HepG2 (cell line): ENCODE measurements around the gene PAK1. TPM values are rescaled to one million over a fixed set of nuclear protein-coding genes. Genes with fewer than 3 reads are reported as not detected.

ENCODE experiments used
- ATAC-seq: fragments of 200-7000 bp; cut with Tn5 transposase; 3 replicates; pipeline ENCODE4 v1.9.1; 2020; ENCODE audit warnings: mild to moderate bottlenecking, moderate library complexity
- BruUV-seq: library from RNA; stranded (reverse); fragments of 400-500 nt; replicated peaks from 2 replicates; lab custom pipeline; 2021; lab: Mats Ljungman, UMichigan
- CTCF ChIA-PET: fragments of 300-600 bp; formaldehyde crosslinking; extraction: SDS; loops from one replicate; lab custom pipeline; 2021; ENCODE audit warnings: low total read pairs, inconsistent platforms, low intra/inter-chr PET ratio; lab: Yijun Ruan, JAX
- POLR2A ChIA-PET: fragments of 350-600 bp; sonication (Branson Sonifier 250); formaldehyde crosslinking; loops from one replicate; lab custom pipeline; 2020; ENCODE audit warnings: antibody characterized with exemption, inconsistent platforms; lab: Yijun Ruan, JAX
- DNase-seq: peaks from one replicate; pipeline ENCODE4 v3.0.0-alpha.2; 2015; ENCODE audit warnings: low spot score
- FAIRE-seq: peaks from 3 replicates; lab custom pipeline; 2011; peaks lifted over from hg19 to GRCh38; lab: Jason Lieb, UNC
- H2AFZ ChIP-seq: one replicate; pipeline ENCODE4 v1.6.1; 2011; ENCODE audit warnings: low read length, inconsistent platforms
- H3K27ac ChIP-seq: fragments of 300-600 bp; 3 replicates; pipeline ENCODE4 v1.8.0; 2011; ENCODE audit warnings: mixed run types, mild to moderate bottlenecking, mixed read lengths, low read length, inconsistent platforms; ENCODE audit not compliant: insufficient read depth; ENCODE audit errors: extremely low read length
- H3K27me3 ChIP-seq, 2 experiments: fragments of 200-600 bp in 1 of 2; 2 replicates in 1 of 2; 3 replicates in 1 of 2; pipeline versions ENCODE4 v1.6.0 to v1.8.0; 2011; ENCODE audit warnings: low read length in 2 of 2, mild to moderate bottlenecking in 2 of 2, moderate library complexity in 2 of 2, inconsistent platforms in 1 of 2; ENCODE audit not compliant: insufficient read depth in 2 of 2, control insufficient read depth in 1 of 2
- H3K36me3 ChIP-seq, 2 experiments: fragments of 200-600 bp in 1 of 2; replicated peaks in 1 of 2; 2 replicates in 1 of 2; 3 replicates in 1 of 2; pipeline versions ENCODE4 v1.5.1 to v1.8.0; 2011; ENCODE audit warnings: low read length in 2 of 2, inconsistent platforms in 1 of 2; ENCODE audit not compliant: insufficient read depth in 2 of 2, control insufficient read depth in 1 of 2
- H3K4me1 ChIP-seq: 2 replicates; pipeline ENCODE4 v1.5.1; 2012; ENCODE audit warnings: low read length, inconsistent platforms; ENCODE audit not compliant: insufficient read depth
- H3K4me2 ChIP-seq: 2 replicates; pipeline ENCODE4 v1.6.0; 2011; ENCODE audit warnings: low read depth, low read length, inconsistent platforms
- H3K4me3 ChIP-seq, 3 experiments: fragments of 200-600 bp in 1 of 3; sonication (generic), shearing (Covaris generic) in 1 of 3; replicated peaks in 1 of 3; 2 replicates each; pipeline ENCODE4 v1.5.1; 2011 to 2016; ENCODE audit warnings: low read length in 3 of 3, inconsistent platforms in 2 of 3, low read depth in 2 of 3, mild to moderate bottlenecking in 2 of 3, control low read depth in 1 of 3, mixed read lengths in 1 of 3; ENCODE audit not compliant: insufficient read depth in 1 of 3
- H3K79me2 ChIP-seq: one replicate; pipeline ENCODE4 v1.6.1; 2011; ENCODE audit warnings: low read length, inconsistent platforms; ENCODE audit not compliant: insufficient read depth
- H3K9ac ChIP-seq: 2 replicates; pipeline ENCODE4 v1.6.0; 2011; ENCODE audit warnings: mild to moderate bottlenecking, low read depth, low read length, inconsistent platforms; ENCODE audit not compliant: insufficient read depth
- H3K9me3 ChIP-seq: 2 replicates; pipeline ENCODE4 v1.5.1; 2012; ENCODE audit warnings: mild to moderate bottlenecking, low read length
- H4K20me1 ChIP-seq: 2 replicates; pipeline ENCODE4 v1.6.0; 2011; ENCODE audit warnings: inconsistent platforms, mild to moderate bottlenecking, low read length, moderate library complexity; ENCODE audit not compliant: insufficient read depth
- CENPBD1 ChIP-seq: sonication (generic); formaldehyde crosslinking; IDR thresholded peaks from 2 replicates; pipeline ENCODE4 v1.8.0; 2022; ENCODE audit warnings: missing genetic modification reagents, low read depth, mild to moderate bottlenecking, borderline replicate concordance
- FOXO1 ChIP-seq: sonication (generic); formaldehyde crosslinking; IDR thresholded peaks from 2 replicates; pipeline ENCODE4 v1.4.0; 2020; ENCODE audit warnings: missing genetic modification reagents
- FUBP1 ChIP-seq: sonication (generic); formaldehyde crosslinking; IDR thresholded peaks from 2 replicates; pipeline ENCODE4 v1.5.1; 2020; ENCODE audit warnings: missing genetic modification reagents, mild to moderate bottlenecking, borderline replicate concordance
- GPBP1L1 ChIP-seq: sonication (generic); formaldehyde crosslinking; IDR thresholded peaks from 2 replicates; pipeline ENCODE4 v1.5.0; 2020; ENCODE audit warnings: mild to moderate bottlenecking, missing genetic modification reagents
- KLF9 ChIP-seq: IDR thresholded peaks from 2 replicates; pipeline ENCODE4 v1.6.1; 2016; ENCODE audit warnings: low read depth
- MEF2D ChIP-seq: sonication (generic); formaldehyde crosslinking; IDR thresholded peaks from 2 replicates; pipeline ENCODE4 v1.5.1; 2020; ENCODE audit warnings: mild to moderate bottlenecking, missing genetic modification reagents
- MLX ChIP-seq: IDR thresholded peaks from 2 replicates; pipeline ENCODE4 v1.6.1; 2016
- MXD1 ChIP-seq: sonication (generic); formaldehyde crosslinking; IDR thresholded peaks from 2 replicates; pipeline ENCODE4 v1.4.0; 2020; ENCODE audit warnings: mild to moderate bottlenecking, missing genetic modification reagents
- NFE2 ChIP-seq: sonication (generic); formaldehyde crosslinking; IDR thresholded peaks from 2 replicates; pipeline ENCODE4 v1.4.0; 2020; ENCODE audit warnings: missing genetic modification reagents
- RXRB ChIP-seq: IDR thresholded peaks from 2 replicates; pipeline ENCODE4 v1.6.1; 2016; ENCODE audit warnings: borderline replicate concordance, missing genetic modification reagents, missing compliant biosample characterization
- SNAI1 ChIP-seq: sonication (generic); formaldehyde crosslinking; IDR thresholded peaks from 2 replicates; pipeline ENCODE4 v1.5.0; 2020; ENCODE audit warnings: mild to moderate bottlenecking, missing genetic modification reagents, borderline replicate concordance
- TIGD3 ChIP-seq: sonication (generic); formaldehyde crosslinking; IDR thresholded peaks from 2 replicates; pipeline ENCODE4 v1.5.1; 2020; ENCODE audit warnings: mild to moderate bottlenecking, missing genetic modification reagents, borderline replicate concordance
- ZKSCAN5 ChIP-seq: sonication (generic); formaldehyde crosslinking; IDR thresholded peaks from 2 replicates; pipeline ENCODE4 v1.5.1; 2020; ENCODE audit warnings: mild to moderate bottlenecking, missing genetic modification reagents
- ZNF761 ChIP-seq: sonication (generic); formaldehyde crosslinking; conservative IDR thresholded peaks from 2 replicates; pipeline ENCODE4 v1.4.0; 2020; ENCODE audit warnings: mild to moderate bottlenecking, missing genetic modification reagents
- WGBS: methylation state at CpG from one replicate; pipeline ENCODE4 v1.1.6; 2017; ENCODE audit warnings: low lambda C conversion rate; 5-methylcytosine and 5-hydroxymethylcytosine counted together
- in situ Hi-C: cut with HindIII; loops from 2 replicates; pipeline ENCODE4 v1.10.0; 2017; ENCODE audit warnings: low pct_unique_long_range_greater_than_20kb; ENCODE audit not compliant: extremely low pct_ligation_motif_present
- intact Hi-C: fragments of 100-400 bp; cut with micrococcal nuclease; formaldehyde crosslinking; loops from one replicate; pipeline ENCODE4 v1.10.0; 2022; ENCODE audit not compliant: unreplicated experiment
- polyA plus RNA-seq, 8 experiments: library from polyadenylated mRNA; depleted of rRNA in 3 of 8; stranded (reverse) in 7 of 8; unstranded in 1 of 8; fragments of >200 nt; fragmentation: Illumina TruSeq in 4 of 8; extraction: Trizol in 4 of 8; gene quantifications; 2 replicates each; pipeline versions ENCODE4 v1.2.1 to v1.2.3, GENCODE V29; 2011 to 2016; ENCODE audit warnings: low read depth in 4 of 8, missing spikeins in 1 of 8, mixed read lengths in 1 of 8; ENCODE audit not compliant: insufficient read depth in 1 of 8
- total RNA-seq, 5 experiments: library from RNA; depleted of rRNA; stranded (reverse); fragments of >200 nt; fragmentation: Illumina TruSeq; extraction: Trizol; gene quantifications; 2 replicates each; pipeline ENCODE4 v1.2.3, GENCODE V29; 2016; ENCODE audit warnings: low read depth in 1 of 5

Gene PAK1
- total and polyA plus RNA-seq, 2 of the 13 experiments (the other 11 are each of a cell fraction or from before 2014, with no cell fraction given): 1.5 to 4.3 TPM

- WGBS: 7% methylated on average over 2 of the region's 2 CpGs
- H3K9me3 ChIP-seq: no peaks in the 10 kb centered on the region
- no peaks in the 10 kb centered on the region for H3K79me2 ChIP-seq
- H3K4me2 ChIP-seq: no peak overlapping the region
- in situ Hi-C loops (no loop called here), intact Hi-C loops (no loop called here)
- H3K36me3 ChIP-seq: no peaks in the 10 kb centered on the region
- no peak overlapping the region for H2AFZ ChIP-seq
- H3K4me1 ChIP-seq: no peaks in the 10 kb centered on the region
- no peaks in the 10 kb centered on the region for H4K20me1 ChIP-seq
- H3K9ac ChIP-seq: no peak overlapping the region
- ChIA-PET CTCF (no interaction called here), POLR2A (no interaction called here)
- no peak overlapping the region for H3K4me3 ChIP-seq
- no peak overlapping the region for H3K27ac ChIP-seq
- FAIRE-seq (no peak), ATAC-seq (no peak), DNase-seq (no peak)
- BruUV-seq: no TSS peak
- no peaks in the 10 kb centered on the region for H3K27me3 ChIP-seq
- no peak for TF ChIP-seq MEF2D (CRISPR knock-in tag)
- TF ChIP-seq KLF9 (CRISPR knock-in tag): no peak
- TF ChIP-seq MXD1 (CRISPR knock-in tag): no peak
- no peak for TF ChIP-seq FUBP1 (CRISPR knock-in tag)
- TF ChIP-seq SNAI1 (CRISPR knock-in tag): no peak
- no peak for TF ChIP-seq CENPBD1 (CRISPR knock-in tag)
- TF ChIP-seq TIGD3 (CRISPR knock-in tag): no peak
- no peak for TF ChIP-seq MLX (CRISPR knock-in tag)
- TF ChIP-seq NFE2 (CRISPR knock-in tag): no peak
- no peak for TF ChIP-seq ZNF761 (CRISPR knock-in tag)
- TF ChIP-seq FOXO1 (CRISPR knock-in tag): no peak
- no peak for TF ChIP-seq RXRB (CRISPR knock-in tag)
- no peak for TF ChIP-seq ZKSCAN5 (CRISPR knock-in tag)
- TF ChIP-seq GPBP1L1 (CRISPR knock-in tag): no peak
These were observed 89.3 kb downstream of the PAK1 start for GRCh38 chr11:77384571-77384970.
